HL-60/S4 treated with retinoic acid at 250 ng/mL for 4 days and 3 days (cell line): ENCODE results near the gene SZT2.

Source experiments
- in situ Hi-C: fragments of 300-500 bp; cut with MboI; formaldehyde crosslinking; loops from 2 replicates; pipeline ENCODE4 v1.7.0; 2022; ENCODE audit warnings: low sequenced_read_pairs

Gene SZT2

DNA sequence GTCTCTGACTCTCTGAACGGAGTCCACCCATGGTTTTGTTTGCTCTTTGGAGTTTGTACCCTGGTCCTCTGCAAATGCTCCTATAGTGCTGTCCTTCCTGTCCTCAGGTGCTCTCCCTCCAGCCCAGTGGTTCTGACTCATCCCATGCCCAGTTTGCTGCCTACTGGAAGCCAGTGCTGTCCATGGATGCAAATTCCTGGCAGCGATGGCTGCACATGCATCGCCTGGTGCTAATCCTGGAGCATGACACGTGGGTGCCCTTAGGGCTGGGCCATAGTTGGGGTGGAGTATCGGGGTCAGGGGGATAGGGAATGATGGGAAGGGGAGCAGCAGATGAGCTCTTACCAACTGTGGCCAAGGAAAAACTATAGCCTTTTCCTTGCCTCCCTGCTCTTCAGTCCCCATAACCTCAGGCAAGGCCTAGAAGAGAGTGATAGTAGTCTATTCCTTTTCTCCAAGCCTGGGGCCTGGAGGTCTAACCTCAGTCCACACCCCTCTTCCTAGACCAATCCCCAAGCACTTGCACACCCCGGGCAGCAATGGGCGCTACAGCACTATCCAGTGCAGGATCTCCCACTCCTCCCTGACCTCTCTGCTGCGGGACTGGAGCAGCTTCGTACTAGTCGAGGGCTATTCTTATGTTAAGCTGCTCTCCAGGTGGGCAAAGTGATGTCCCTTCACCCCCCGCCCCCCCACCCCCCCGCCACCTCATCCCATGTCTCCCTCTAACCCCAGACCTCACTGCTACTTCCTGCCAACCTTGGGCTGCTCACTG is 32.5 kb downstream of the SZT2 start:
- in situ Hi-C loops = no loop called here

DNA sequence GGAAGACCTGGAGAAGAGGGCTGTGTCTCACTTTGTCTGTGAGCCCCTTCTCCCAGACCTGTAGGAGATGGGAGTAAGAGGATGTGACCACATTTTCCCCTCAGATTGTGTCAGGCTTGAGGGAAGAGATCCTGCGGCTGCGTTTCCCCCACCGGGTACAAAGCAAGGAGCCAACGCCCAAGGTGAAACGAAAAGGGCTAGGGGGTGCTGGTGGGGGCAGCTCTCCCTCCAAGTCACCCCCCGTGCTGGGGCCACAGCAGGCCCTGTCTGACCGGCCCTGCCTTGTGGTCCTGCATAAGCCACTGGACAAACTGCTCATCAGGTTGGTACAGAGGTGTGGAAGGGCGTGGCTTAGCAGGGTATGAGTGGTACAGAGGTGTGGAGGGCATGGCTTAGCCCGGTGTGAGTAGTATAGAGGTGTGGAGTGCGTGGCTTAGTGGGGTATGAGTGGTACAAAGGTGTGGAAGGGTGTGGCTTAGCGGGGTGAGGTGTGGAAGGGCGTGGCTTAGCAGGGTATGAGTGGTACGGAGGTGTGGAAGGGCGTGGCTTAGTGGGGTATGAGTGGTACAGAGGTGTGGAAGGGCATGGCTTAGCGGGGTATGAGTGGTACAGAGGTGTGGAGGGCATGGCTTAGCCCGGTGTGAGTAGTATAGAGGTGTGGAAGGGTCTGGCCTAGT is 33.4 kb downstream of the SZT2 start:
- in situ Hi-C loops = no loop called here

DNA sequence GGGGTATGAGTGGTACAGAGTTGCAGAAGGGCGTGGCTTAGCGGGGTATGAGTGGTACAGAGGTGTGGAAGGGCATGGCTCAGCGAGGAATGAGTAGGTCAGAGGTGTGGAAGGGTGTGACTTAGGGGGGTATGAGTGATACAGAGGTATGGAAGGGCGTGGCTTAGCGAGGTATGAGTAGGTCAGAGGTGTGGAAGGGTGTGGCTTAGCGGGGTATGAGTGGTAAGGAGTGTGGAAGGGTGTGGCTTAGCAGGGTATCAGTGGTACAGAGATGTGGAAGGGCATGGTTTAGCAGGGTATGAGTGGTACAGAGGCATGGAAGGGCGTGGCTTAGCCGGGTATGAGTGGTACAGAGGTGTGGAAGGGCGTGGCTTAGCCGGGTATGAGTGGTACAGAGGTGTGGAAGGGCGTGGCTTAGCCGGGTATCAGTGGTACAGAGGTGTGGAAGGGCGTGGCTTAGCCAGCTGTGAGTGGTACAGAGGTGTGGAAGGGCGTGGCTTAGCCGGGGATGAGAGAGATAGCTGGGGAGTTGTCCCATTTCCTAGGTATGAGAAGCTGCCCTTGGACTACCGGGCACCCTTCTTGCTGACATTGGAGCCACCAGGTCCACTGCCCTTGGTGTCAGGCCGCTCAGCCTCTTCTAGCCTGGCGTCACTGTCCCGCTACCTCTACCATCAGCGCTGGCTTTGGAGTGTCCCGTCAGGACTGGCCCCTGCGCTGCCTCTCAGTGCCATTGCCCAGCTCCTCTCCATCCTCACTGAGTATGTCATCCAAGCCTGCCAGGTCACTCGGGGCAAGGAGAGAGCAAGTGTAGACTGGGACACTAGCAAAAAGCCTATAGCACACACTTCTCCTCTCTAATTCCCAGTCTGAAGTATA is 34.2 kb downstream of the SZT2 start:
- in situ Hi-C loops = no loop called here

DNA sequence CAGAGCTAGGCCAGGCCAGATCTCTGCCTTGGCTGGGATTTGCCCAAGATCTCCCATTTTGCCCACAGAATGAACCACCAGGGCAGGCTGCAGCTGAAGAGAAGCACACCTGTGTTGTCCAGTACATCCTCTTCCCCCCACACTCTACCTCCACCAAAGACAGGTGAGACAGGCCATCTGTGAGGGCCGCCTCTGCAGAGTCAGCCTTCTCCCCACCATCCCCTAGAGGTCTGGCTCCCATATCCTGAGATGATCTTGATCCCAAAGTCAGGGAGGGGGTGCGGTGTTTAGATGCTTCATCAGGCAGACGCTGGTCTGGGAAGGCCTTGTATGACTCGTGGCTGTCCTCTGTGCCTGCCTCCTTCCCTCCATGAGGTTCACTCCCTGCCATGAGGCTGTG is 35.3 kb downstream of the SZT2 start:
- in situ Hi-C loops = no loop called here

DNA sequence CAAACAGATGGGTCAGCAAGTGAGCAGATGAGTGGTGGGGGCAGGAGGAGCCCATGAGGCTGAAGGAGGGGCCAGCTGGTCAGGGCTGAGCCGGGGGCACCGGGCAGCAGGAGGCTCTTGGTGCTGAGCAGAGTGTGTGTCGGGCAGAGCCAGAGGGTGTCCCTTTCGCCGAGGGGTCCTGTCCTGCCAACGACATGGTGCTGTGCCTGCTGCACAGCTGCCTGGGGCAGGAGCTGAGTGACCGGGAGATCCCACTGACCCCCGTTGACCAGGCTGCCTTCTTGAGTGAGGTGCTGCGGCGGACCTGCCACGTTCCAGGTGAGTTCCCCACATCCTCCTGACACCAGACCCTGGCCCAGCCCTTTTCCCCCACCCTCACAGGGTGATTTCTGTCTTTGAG is 36.5 kb downstream of the SZT2 start:
- in situ Hi-C loops = no loop called here

DNA sequence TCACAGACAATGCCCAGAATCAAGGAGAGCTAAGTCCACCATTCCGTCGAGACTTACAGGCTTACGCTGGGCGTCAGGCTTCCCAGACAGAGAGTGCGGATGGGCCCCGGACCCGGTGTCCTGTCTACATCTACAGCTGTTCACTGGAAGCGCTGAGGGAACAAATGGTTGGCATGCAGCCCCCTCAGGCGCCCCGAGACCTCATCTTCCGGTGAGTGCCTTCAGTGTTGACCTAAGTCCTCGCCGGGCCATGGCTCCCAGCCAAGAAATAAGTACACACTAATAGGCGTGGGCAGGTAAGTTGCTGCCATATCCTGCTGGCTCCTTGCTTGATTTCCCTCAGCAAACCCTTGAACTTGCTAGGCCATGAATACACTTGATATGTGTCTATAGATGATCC is 37.8 kb downstream of the SZT2 start:
- in situ Hi-C loops = no loop called here

DNA sequence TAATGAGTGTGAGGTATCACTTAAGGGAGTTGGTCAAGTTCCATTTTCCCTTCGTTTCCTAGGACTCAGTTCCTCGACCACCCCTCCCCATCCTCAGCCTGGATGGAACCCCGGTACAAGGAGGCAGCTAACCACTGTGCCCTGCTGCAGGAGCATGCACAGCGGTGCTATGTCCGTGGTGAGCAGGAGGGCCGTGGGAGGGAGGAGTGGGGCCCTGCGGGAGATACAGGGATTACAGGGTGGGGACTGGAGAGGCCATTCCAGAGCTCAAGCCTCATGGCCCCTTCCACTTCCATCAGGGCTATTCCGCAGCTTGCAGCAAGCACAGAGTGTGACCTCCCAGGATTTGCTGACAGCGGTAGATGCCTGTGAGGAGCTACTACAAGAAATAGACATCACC is 38.2 kb downstream of the SZT2 start:
- in situ Hi-C loops = no loop called here

DNA sequence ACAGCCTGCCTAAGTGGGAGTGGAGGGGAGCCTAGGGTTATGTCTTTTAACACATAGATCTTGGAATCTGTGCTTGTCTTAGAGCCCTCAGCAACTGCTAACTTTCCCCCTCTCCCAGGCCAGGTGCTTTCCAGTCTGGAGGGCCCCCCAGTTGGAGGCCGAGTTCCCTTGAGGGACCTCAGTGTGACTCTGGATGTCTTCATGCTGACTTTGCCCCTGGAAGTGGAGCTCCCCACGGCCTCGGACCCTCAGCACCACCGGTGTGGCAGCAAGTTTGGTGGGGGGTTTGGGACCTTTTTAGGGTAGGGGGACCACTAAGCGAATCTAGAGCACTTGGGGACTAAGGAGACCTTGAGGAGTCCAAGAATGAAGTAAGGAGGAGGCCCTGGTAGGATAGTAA is 41.1 kb downstream of the SZT2 start:
- in situ Hi-C loops = no loop called here

DNA sequence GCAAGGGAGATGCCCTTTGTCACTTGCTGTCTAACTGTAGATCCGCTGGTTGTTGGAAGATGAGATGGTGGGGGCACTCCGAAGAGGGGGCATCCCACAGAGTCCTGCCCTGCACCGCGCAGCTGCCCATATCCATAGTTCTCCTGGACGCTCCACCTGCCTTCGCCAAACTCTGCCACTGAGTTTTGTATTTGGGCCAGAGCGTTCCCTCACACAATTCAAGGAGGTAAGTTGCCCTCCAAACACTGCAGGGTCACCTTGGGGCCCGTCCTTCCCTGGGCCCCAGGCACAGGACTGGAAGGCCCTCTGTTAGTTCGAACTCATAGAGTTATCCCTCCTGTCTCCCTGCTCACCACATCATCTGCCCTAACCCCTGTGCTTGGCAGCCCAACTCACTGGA is 42.0 kb downstream of the SZT2 start:
- in situ Hi-C loops = no loop called here

DNA sequence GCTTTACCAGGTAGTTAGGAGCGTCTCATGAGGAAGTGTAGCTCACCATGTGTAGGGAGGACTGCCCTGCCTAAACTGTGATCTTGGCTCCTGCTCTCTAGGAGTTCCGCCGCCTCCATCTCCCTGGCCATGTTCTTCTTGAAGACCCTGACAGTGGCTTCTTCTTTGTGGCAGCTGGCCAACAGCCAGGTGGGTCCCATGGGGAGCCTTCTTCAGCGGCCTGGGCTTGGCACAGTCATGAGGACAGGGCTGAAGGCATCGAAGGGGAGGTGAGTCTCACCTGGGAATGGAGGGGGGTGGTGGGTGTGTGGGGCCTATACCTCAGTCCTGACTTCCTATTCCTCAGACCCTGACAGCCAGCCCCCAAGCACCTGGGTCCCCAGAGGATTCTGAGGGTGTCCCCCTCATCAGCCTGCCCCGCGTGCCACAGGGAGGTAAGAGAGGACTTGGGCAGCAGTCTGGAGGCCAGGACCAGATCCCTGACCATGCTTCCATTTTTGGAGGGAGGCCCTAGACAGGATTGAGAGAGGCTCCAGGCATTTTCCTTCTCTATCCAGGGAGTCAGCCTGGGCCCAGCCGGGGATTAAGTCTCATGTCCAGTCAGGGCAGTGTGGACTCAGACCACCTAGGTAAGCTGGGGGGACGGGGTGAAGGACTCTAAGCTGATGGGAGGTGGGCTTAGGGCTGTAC is 42.6 kb downstream of the SZT2 start:
- in situ Hi-C loops = no loop called here

DNA sequence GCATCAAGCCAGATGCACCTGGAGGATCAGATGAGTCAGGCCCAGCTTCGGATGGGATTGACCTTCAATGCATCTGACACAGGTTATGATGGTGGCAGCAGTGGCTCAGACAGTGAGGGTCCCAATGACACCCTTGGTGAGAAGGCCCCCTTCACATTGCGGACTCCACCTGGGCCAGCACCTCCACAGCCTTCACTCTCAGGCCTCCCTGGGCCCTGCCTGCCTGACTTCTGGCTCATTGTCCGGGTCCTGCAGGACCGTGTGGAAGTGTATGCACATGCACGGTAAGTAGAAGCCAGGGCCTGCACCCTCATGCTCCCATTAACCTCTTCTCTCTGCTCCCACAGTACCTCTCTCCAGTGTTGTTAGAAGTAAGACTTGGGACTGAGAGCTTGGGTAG is 43.2 kb downstream of the SZT2 start:
- in situ Hi-C loops = no loop called here

DNA sequence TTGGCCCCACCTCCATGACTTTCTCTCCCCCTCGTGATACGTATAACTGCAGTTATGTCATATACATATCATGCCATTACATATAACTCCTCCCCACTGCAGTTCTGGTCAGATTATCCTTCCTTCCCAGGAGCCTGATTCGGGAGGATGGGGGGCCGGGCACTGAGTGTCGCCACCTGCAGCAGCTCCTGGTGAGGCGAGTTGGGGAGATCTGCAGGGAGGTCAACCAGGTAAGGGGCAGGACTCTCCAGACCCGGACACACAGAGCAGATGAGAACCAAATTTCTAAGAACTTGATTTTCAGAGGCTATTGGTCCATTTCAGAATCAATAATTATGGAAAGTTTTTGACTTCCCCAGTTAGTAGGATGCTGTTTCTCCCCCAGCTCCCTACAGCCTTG is 44.6 kb downstream of the SZT2 start:
- in situ Hi-C loops = no loop called here

DNA sequence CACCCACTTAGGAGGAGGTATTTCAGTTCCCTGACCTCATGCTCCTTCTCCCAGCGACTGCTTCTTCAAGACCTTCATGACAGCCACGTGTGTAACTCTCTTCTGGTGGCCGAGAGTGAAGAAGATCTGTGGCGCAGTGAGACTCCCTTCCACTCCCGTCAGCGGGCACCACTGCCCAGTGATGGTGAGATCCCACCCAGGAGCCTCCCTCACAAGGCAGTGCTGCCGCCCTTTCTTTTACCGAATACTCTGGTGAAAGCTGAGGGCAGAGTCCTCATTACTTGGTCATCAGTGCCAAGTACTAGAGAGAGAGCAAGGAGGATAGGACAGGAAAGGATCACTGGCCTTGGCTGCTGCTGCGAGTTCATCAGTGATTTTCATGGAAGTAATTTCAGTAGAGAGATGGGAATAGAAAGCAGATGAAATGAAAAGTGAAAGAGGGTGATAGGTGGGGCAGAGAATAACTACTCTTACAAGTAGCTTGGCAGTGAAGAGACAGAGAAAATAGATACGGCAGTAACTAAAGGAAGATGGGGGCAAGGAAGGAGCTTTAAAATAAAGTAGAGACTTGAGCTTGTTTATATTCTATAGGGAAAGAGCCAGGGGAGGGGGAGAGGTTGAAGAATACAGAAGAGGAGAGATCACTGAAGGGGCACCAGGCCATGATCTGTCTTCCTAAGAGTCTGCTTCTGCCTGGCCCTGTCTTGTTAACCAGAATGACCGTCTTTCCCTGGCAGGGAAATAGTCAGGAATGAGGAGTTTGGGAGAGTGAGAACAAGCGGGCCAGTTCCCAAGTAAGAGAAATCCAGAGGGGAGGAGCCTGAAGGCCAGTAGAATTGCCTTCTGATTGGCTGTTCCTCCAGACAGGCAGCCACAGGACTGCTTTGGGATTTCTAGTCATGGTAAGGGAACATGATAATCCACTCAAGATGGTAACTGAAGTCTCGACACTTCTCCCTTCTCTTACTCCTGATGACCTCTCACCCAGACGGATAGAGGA is 45.7 kb downstream of the SZT2 start:
- in situ Hi-C loops = no loop called here

DNA sequence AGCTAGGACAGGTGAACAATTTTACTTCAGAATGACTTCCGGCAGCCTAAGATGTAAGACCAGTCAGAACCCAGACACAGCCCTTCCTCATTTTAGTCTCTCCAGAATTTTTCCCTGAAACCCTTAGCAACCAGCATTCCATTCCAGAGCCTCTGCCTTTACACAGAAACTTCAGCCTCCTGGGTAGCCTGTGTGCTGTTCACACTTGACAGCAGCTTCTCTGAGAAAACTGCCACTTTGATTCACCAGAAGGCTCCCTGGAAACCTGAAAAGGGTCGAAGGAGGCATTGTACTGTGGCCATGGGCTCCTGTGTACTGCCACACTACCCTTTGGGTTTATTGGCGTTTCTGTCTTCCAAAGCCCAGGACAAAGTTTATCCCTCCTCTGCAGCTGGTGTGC is 46.7 kb downstream of the SZT2 start:
- in situ Hi-C loops = no loop called here

DNA sequence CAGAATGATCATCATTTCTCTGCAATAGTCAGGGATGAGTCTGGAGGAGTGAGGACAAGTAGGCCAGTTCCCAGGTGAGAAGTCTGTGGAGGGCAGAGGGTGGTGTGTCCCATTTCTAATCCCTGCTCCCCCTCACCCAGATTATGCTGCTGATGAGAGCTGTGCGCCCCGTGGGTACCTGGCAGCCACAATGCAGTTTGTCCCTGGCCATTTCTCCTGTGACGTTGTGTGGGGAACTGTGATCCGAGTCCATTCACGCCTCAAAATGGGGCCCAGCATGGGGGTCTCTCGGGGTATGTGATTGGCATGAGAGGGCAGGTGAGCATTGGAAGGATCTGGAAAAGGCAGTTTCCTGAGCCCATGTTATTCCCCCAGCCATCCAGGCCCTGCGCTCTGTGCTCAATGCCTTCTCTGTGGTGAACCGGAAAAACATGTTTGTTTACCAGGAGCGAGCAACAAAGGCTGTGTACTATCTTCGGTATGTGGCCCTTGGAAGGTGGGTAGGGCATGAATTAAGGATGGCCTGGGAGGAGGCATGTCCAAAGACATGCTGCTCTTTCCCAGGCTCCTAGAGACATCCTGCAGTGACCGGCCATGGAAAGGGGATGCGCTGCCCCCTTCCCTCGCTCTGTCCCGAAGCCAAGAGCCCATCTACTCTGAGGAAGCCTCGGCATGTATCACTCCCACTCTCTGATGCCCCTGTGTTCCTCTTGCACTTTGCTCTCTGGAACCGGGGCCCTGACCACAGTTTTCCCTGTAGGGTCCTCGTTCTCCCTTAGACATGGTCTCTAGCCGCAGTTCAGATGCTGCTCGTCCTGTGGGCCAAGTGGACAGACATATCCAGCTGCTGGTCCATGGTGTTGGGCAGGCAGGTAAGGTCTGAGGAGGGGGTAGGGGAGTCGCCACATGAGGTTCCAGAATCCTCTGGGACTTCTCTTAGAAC is 47.6 kb downstream of the SZT2 start:
- in situ Hi-C loops = no loop called here

DNA sequence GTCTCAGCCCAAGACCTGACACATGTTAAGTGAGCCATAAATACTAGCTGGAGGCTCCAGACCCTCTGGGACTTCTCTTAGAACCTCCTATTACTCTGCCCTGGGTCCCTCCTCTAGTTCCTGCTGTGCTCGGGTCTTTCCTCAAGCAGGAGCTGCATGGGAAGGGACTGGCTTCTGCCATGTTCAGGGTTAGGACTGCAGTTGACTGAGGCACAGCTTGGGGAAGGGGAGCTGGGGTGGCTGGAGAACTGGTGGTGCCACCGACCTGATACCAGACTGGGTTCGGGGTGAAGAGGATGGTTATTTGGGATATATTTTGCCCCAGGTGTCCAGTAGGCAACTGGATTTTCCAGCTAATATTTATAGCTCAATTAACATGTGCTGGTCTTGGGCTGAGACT is 48.3 kb downstream of the SZT2 start:
- in situ Hi-C loops = no loop called here

DNA sequence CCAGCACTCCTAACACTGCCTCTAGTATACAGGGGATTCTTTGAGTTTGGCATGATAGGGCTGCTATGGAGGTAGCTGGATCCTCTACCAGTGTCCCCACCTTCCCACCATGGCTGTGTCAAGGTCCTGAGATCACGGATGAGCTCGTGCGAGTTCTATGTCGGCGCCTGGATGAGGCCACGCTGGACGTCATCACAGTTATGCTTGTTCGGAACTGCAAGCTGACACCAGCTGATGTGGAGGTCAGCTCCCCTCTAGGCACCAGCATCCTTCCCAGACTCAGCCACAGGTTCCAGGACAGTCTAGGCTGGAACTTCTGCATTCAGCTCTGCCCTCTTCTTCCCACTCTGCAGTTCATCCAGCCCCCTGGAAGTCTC is 48.9 kb downstream of the SZT2 start:
- in situ Hi-C loops = no loop called here

DNA sequence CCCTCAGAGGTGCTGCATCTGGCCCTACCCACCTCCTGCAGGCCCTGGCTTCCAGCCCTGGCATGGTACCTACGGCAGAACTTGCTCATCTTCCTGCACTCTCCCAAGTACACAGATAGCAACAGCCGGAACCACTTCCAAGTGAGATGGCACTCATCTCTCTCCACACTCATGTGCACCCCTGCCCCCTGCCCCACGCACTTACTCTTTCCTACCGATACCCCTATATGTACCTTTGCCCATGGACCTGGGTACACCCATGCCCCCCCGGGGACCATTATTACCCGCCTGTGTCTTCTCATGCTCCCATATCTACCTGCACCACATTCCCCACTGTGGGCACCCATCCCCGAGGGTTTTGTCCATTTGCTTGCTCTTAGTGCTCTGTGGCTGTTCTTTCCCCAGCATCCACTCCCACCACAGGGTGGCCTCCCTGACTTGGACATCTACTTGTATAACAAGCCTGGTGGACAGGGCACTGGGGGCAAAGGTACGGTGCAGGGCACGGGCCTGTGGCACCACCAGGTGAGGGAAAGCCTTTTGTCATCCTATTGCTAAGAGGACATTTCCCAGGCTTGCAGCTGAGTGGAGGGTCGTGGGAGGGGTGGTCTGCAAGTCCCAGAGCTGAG is 49.4 kb downstream of the SZT2 start:
- in situ Hi-C loops = no loop called here
